Stimulated activated CD4-positive, alpha-beta T cell treated with anti-CD3 and anti-CD28 coated beads, TNF-alpha, amount 100 ng/mL, for 1 hour (primary cell): Measurements from ENCODE around the gene FGFR3.

Experiments
- DNase-seq, 3 donors: peaks; one replicate each; pipeline ENCODE4 v3.0.0-alpha.2; 2020; ENCODE audit warnings: low read depth in 3 of 3, low spot score in 1 of 3

Gene FGFR3

DNA sequence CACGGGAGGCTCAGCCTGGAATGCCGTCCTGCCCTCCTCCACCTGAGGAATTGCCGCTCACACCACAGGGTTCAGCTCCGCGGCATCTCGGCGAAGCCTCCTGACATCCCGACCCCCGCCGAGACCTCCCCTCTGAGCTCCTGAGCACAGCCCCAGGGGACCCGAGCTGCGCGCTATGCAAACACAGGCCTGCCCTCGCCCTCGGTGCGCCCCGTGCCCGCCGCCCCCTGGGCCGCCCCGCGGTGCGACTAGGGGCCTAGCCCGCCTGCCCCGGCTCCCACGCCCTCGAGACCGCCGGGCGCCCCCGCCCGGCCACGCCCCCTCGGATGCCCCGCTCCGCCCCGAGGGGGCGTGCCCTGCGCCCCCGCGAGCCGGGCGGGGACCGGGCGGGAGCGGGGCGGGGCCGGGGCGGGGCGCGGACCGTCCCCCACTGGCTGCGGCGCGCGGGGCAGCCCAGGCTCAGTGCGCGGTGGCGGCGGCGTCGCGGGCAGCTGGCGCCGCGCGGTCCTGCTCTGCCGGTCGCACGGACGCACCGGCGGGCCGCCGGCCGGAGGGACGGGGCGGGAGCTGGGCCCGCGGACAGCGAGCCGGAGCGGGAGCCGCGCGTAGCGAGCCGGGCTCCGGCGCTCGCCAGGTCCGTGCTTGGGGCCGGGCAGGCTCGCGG is at the start of gene FGFR3:
Gene FGFR3 (plus strand): TSS at position 462 of the 664 bp plus-strand sequence. CDS start 642 bp downstream, outside the sequence.
- DNase-seq: peak in 1 of 3 donors; percentile 44

- DNase-seq: no peak
These were observed 49.5 kb upstream of the FGFR3 start for GRCh38 chr4:1743551-1743950.

DNA sequence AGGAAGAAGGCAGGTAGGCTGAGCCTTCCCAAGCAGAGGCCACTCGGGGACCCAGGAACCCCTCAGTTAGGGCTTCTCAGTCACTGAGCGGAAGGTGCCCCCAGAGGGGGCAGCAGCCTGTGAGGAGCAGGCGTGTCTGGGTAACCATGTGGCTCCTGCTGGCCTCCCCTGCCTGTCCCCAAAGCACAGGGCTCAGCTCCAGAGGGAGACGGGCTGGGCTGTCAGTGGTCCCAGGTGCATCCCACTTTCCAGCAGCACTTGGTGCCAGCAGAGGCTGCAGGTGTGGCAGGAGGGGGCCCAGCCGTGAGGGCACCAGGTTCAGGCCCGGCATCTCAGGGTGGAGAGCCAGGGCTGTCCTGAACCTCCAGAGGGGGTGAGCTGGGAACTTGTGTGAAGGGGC is 49.1 kb upstream of the FGFR3 start:
- no peak for DNase-seq

GRCh38 chr4:1744552-1744951 is 48.5 kb upstream of the FGFR3 start:
- no peak for DNase-seq

DNA sequence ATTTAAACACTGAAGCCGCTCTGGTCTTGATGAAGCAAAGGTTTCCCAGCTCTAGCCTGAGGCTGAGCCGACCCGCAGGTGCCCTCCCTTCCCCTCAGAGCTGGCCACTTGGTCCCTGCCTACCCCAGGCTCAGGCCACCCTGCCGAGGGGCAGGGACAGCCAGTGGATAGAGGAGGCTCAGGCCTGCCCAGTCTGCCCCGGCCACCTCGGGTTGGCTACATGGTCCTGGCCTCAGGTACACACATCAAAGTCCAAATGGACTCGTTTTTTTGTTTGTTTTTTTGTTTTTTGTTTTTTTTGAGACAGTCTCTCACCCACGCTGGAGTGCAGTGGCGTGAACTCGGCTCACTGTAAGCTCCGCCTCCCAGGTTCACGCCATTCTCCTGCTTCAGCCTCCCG is 47.9 kb upstream of the FGFR3 start:
- no peak for DNase-seq

DNA sequence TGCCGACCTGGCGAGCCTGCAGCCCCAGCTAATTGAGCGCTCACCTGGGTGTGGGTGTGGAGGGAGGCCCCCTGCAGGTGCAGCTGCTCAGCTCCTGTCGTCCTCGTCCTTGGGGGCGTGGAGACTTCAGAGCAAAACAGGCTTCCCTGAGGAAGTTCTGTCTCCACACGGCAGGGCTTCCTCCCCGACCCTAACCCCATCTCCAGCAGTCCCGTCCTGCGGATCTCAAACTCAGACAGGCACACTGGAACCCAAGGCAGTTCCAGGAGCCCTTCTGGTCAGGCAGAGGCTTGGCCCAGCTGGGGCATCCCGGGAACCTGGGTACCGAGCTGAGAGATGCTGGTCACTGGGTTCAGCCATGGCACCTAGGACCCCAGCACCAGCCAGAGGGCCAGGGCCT is 47.4 kb upstream of the FGFR3 start:
- no peak for DNase-seq

GRCh38 chr4:1746265-1746691 is 46.8 kb upstream of the FGFR3 start:
- DNase-seq: peak; percentile 32 to 72 (median 46)

GRCh38 chr4:1746919-1747602 is 46.0 kb upstream of the FGFR3 start:
- DNase-seq: no peak

DNA sequence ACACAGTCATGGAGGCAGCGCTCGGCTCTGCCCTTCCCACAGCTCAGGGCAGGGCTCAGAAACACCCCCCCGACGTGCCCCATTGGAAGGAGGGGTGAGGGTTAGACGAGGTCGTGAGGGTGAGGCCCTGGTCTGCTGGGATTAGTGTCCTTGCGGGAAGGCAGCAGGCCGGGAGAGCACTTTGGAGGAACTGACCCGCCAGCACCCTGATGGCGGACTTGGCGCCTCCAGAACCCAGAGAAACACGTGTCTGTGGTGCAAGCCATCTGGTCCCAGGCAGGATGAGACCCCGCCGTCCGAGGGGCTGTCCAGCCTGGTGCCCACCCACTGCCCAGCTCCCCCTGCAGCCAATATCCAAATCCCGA is 45.5 kb upstream of the FGFR3 start:
- DNase-seq: no peak

- DNase-seq: peak; percentile 49 to 71 (median 54)
These were observed 44.6 kb upstream of the FGFR3 start for GRCh38 chr4:1748465-1748995.

DNA sequence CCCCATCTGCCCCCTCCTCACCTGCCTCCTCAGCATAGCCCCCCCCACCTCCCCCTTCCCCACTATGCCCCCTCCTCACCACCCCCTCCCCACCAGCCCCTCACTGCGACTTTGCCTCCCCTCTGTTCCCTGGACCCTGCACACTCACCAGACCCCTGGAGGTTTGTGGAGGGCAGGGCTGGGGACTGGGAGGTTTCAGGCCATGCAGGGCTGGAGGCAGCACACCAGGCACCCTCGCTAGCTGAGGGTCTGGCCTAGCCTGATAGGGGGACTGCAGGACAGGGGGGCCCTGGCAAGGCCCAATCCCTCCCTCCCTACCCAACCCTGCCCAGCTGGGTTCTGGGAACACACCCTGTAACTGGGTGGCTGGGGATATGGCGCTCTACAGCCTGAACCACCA is 43.7 kb upstream of the FGFR3 start:
- DNase-seq: no peak

DNA sequence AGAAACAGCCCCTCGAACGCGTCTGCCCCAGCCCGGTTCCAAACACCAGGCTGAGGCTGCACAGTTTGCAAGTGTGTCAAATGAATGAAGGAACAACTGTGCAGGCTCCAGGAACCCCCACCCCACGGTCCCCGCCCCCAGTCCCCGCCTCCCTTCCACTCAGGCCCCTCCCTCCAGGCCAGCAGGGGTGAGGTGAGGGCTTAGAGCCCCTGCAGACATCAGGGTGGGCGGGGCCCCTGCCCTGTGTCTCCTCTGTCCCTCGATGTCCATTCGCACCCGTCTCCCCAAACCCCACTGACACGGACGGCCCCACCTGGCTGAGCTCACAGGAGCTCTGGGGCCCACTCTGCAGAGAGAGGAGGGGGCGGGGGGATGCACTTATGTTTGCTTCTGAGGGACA is 43.3 kb upstream of the FGFR3 start:
- DNase-seq: no peak

- no peak for DNase-seq
These were observed 42.5 kb upstream of the FGFR3 start for GRCh38 chr4:1750381-1751154.

- no peak for DNase-seq
These were observed 41.8 kb upstream of the FGFR3 start for GRCh38 chr4:1751155-1751918.

DNA sequence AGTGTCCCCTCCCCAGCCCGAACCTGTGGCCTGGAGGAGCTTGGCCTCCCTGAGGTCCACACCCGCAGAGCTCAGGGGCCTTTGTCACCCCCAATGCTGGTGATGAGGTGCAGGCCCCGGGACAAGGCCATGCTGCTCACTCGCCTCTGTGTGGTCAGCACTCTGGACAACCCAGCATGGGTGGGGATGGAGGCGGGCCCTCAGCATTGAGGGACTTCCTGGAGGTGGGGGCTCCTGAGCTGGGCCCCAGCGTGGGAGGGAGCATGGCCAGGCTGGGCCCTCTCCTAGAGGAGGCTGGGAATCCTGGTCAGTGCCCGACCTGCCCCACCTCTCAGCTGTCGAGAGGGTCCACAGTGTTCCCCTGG is 41.2 kb upstream of the FGFR3 start:
- DNase-seq: no peak

GRCh38 chr4:1752284-1753041 is 40.6 kb upstream of the FGFR3 start:
- DNase-seq: peak in 1 of 3 donors; percentile 13

DNA sequence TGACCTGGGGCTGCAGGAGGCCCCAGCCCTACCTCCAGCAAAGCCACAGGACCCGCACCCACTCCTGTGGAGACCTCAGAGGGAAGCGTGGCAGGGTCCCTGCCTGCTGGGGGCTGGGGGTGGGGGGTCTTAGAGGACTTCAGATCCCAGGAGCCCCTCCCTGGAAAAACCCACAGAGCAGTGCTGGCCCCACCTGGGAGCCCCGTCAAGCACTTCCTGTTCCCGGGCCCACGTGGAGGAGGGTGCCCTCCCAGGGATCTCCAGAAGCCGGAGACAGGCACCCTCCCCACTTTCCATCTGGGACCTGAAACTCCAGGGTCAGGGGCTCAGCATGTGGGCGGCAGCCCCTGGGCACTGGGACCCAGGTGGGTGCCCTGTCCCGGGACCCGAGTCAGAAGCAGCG is 39.8 kb upstream of the FGFR3 start:
- no peak for DNase-seq

GRCh38 chr4:1753697-1754311 is 39.3 kb upstream of the FGFR3 start:
- DNase-seq: no peak

DNA sequence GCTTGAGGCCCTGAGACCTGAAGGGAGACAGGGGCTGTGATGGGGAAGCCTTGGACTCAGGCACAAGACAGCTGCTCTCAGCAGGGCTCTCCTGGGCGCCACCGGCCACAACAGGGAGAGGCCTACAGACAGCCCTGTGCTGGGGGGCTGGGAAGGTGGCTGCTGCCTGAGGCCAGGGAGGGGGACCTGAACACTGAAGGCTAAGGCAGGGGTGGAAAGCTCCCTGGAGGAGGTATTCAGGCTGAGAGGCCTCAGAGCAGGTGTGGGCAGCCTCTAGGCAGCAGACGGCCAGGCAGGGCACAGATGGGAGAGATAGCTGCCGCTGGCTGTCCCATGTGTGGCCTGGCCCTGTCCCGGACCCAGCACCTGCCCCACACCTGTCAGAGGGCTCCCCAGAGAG is 38.8 kb upstream of the FGFR3 start:
- DNase-seq: no peak

GRCh38 chr4:1755297-1755696 is 37.8 kb upstream of the FGFR3 start:
- no peak for DNase-seq
